HepG2 (cell line): Measurements from ENCODE around the gene GRB10. TPM values are rescaled to one million over a fixed set of nuclear protein-coding genes. Genes with fewer than 3 reads are reported as not detected.

ENCODE experiments used
- AHR ChIP-seq: IDR thresholded peaks from 2 replicates; pipeline ENCODE4 v1.6.1; 2018; ENCODE audit warnings: missing genetic modification reagents, missing compliant biosample characterization
- GATAD1 ChIP-seq: IDR thresholded peaks from 2 replicates; pipeline ENCODE4 v1.6.1; 2016; ENCODE audit warnings: missing genetic modification reagents, missing compliant biosample characterization
- KDM2A ChIP-seq: sonication (generic); formaldehyde crosslinking; IDR thresholded peaks from 2 replicates; pipeline ENCODE4 v1.4.0; 2020; ENCODE audit warnings: low read depth, missing genetic modification reagents, borderline replicate concordance
- MEIS2 ChIP-seq: sonication (generic); formaldehyde crosslinking; IDR thresholded peaks from 2 replicates; pipeline ENCODE4 v1.9.0; 2021; ENCODE audit warnings: mild to moderate bottlenecking, missing genetic modification reagents
- NFYC ChIP-seq: IDR thresholded peaks from 2 replicates; pipeline ENCODE4 v1.6.1; 2016; ENCODE audit warnings: missing genetic modification reagents, missing compliant biosample characterization
- SMAD9 ChIP-seq: sonication (generic); formaldehyde crosslinking; IDR thresholded peaks from 2 replicates; pipeline ENCODE4 v1.5.1; 2020; ENCODE audit warnings: mild to moderate bottlenecking, missing genetic modification reagents
- ZBTB7A ChIP-seq: sonication (generic); formaldehyde crosslinking; IDR thresholded peaks from 2 replicates; pipeline ENCODE4 v1.8.0; 2022; ENCODE audit warnings: mild to moderate bottlenecking, missing genetic modification reagents
- ZNF407 ChIP-seq: sonication (generic); formaldehyde crosslinking; IDR thresholded peaks from one replicate; pipeline ENCODE4 v1.5.1; 2020; ENCODE audit warnings: mild to moderate bottlenecking, missing genetic modification reagents; ENCODE audit errors: not compliant biosample characterization
- ZNF598 ChIP-seq: sonication (generic); formaldehyde crosslinking; IDR thresholded peaks from 2 replicates; pipeline ENCODE4 v1.5.1; 2020; ENCODE audit warnings: mild to moderate bottlenecking, missing genetic modification reagents, borderline replicate concordance
- ZNF777 ChIP-seq: sonication (generic); formaldehyde crosslinking; IDR thresholded peaks from 2 replicates; pipeline ENCODE4 v1.4.0; 2020; ENCODE audit warnings: missing genetic modification reagents
- polyA plus RNA-seq, 8 experiments: library from polyadenylated mRNA; depleted of rRNA in 3 of 8; stranded (reverse) in 7 of 8; unstranded in 1 of 8; fragments of >200 nt; fragmentation: Illumina TruSeq in 4 of 8; extraction: Trizol in 4 of 8; gene quantifications; 2 replicates each; pipeline versions ENCODE4 v1.2.1 to v1.2.3, GENCODE V29; 2011 to 2016; ENCODE audit warnings: low read depth in 4 of 8, missing spikeins in 1 of 8, mixed read lengths in 1 of 8; ENCODE audit not compliant: insufficient read depth in 1 of 8
- total RNA-seq, 5 experiments: library from RNA; depleted of rRNA; stranded (reverse); fragments of >200 nt; fragmentation: Illumina TruSeq; extraction: Trizol; gene quantifications; 2 replicates each; pipeline ENCODE4 v1.2.3, GENCODE V29; 2016; ENCODE audit warnings: low read depth in 1 of 5

GRB10 gene
- total and polyA plus RNA-seq, 2 of the 13 experiments (the other 11 are each of a cell fraction or from before 2014, with no cell fraction given): 4.0 to 6.8 TPM

- TF ChIP-seq ZNF407 (no peak), GATAD1 (CRISPR knock-in tag) (no peak), ZBTB7A (no peak), AHR (no peak), MEIS2 (no peak), ZNF598 (CRISPR knock-in tag) (no peak), SMAD9 (CRISPR knock-in tag) (no peak), ZNF777 (no peak), KDM2A (CRISPR knock-in tag) (no peak), NFYC (CRISPR knock-in tag) (no peak)
These were observed 134.6 kb downstream of the GRB10 start (continued) for GRCh38 chr7:50648076-50648475.
